Cardiac fibroblast (primary cell): ENCODE results near the gene SELENOO.

Source experiments
- DNase-seq, 2 donors: peaks; one replicate each; pipeline versions ENCODE4 v3.0.0 to v3.0.0-alpha.2; 2010; ENCODE audit warnings: low read depth in 2 of 2
- H3K4me3 ChIP-seq, 2 donors: replicated peaks in 1 of 2; 1 replicate in 1 of 2; 2 replicates in 1 of 2; pipeline ENCODE4 v1.5.1; 2011; ENCODE audit warnings: low read depth in 2 of 2, low read length in 2 of 2, mild to moderate bottlenecking in 2 of 2, moderate library complexity in 1 of 2
- CTCF ChIP-seq: IDR thresholded peaks from one replicate; pipeline ENCODE4 v1.5.1; 2011; ENCODE audit warnings: low read depth, mild to moderate bottlenecking, low read length, inconsistent platforms

SELENOO gene

GRCh38 chr22:50219800-50220602 is 19.2 kb downstream of the SELENOO start:
- DNase-seq = no peak

GRCh38 chr22:50220603-50221409 is 20.0 kb downstream of the SELENOO start:
- TF ChIP-seq CTCF = no peak
- no peak overlapping the region for H3K4me3 ChIP-seq
- DNase-seq = no peak

More at GRCh38 chr22:50219800-50220602, 19.2 kb downstream of the SELENOO start:
- no peak overlapping the region for H3K4me3 ChIP-seq
- no peak for TF ChIP-seq CTCF

- H3K4me3 ChIP-seq = no peak overlapping the region
- no peak for DNase-seq
- TF ChIP-seq CTCF = no peak
Measured at GRCh38 chr22:50221410-50222300, 20.8 kb downstream of the SELENOO start.

DNA sequence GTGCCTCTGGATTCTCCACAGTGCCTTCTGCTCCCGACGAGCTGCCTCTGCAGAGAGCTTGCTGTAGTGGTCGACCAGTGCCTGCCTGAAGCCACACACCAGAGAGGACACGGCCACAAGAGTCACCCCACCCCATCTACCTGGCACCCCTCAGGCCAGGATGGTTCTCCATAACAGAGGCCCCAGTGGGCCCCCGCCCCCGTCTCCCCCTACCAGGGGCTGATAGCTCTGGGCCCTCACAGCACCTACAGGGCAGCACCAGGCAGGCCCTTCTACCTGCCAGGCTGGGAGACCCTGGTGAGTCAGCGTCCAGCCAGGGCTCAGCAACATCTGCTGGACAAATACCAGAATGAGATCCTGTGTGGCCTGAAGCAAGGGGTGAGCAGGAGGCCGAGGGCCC is 21.7 kb downstream of the SELENOO start:
- TF ChIP-seq CTCF = no peak

DNA sequence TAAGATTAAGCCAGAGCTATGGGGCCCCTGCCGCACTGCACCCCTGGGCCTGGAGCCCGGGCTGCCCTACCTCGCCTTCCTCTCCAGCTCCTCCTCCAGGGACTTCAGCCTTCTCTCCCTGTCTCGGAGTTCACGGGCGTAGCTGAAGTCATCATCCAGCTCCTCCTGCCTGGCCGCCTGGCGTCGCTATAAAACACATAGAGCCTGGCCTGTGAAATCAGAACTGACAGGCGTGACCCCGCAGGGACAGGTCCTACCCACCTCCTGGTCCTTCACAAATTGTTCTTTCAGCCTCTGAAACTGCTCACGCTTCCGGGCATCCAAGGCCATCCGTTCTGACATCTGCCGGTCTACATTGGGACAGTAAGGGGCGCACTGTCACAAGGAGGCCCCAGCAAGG is 23.3 kb downstream of the SELENOO start:
- H3K4me3 ChIP-seq = no peak overlapping the region
- TF ChIP-seq CTCF = no peak

More for the DNA sequence above, 21.7 kb downstream of the SELENOO start:
- H3K4me3 ChIP-seq = no peak overlapping the region
- no peak for DNase-seq

GRCh38 chr22:50225200-50225969 is 24.6 kb downstream of the SELENOO start:
- no peak for TF ChIP-seq CTCF
- DNase-seq = no peak
- no peak overlapping the region for H3K4me3 ChIP-seq

More for the DNA sequence above, 23.3 kb downstream of the SELENOO start:
- DNase-seq = no peak
